ENCODE data around the gene PIK3R3. TPM values are rescaled to one million over a fixed set of nuclear protein-coding genes. Genes with fewer than 3 reads are reported as not detected.

PIK3R3 gene
- total RNA-seq, 2 donors from 2014 or later = 18.4 to 19.0 TPM

DNA sequence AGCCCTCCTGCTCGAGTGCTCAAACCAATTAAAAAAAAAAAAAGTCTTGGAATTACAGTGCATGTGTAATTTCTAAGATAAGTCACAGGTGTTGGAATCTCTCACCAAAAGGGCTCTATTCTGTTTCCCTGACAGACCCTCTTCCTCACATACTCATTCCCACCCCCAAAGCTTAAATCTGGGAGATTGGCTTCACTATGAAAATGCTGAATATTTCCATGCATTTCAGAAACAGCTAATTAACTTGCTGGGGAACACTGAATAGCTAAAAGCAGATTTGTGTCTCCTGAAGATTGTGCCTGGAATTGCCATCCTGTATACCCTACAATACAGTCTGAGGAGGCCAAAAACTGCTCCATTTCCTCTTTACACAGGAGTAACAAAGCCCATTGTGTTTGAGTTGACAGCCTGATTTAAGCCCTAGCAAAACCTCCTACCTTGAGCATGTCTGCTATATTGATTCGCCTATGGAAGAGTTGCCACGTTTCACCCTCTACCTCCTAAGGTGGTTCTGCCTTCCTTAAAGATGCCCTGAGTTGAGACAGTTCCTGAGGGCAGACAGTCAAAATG, 1.4 kb upstream of the PIK3R3 start:
- Mint-ChIP-seq H3K4me1 (peaks cover 31% of the 10 kb centered on the region), H3K9me3 (no peaks in the 10 kb centered on the region), H3K4me3 (peak overlapping the region; percentile 93), H3K27ac (peak overlapping the region; percentile 100), H3K36me3 (ENCODE audit: low read depth) (no peaks in the 10 kb centered on the region), H3K27me3 (ENCODE audit: insufficient read depth) (peaks cover 9% of the 10 kb centered on the region)
- H3K27me3 ChIP-seq (ENCODE audit: control insufficient read depth, insufficient read depth, low read length, poor library complexity, severe bottlenecking) = no peaks in the 10 kb centered on the region
- H3K36me3 ChIP-seq (ENCODE audit: control insufficient read depth, insufficient read depth, low read length) = no peaks in the 10 kb centered on the region
- no peak for DNase-seq
- TF ChIP-seq, protein P1, sequence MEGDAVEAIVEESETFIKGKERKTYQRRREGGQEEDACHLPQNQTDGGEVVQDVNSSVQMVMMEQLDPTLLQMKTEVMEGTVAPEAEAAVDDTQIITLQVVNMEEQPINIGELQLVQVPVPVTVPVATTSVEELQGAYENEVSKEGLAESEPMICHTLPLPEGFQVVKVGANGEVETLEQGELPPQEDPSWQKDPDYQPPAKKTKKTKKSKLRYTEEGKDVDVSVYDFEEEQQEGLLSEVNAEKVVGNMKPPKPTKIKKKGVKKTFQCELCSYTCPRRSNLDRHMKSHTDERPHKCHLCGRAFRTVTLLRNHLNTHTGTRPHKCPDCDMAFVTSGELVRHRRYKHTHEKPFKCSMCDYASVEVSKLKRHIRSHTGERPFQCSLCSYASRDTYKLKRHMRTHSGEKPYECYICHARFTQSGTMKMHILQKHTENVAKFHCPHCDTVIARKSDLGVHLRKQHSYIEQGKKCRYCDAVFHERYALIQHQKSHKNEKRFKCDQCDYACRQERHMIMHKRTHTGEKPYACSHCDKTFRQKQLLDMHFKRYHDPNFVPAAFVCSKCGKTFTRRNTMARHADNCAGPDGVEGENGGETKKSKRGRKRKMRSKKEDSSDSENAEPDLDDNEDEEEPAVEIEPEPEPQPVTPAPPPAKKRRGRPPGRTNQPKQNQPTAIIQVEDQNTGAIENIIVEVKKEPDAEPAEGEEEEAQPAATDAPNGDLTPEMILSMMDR (conservative IDR thresholded peaks at IDR 0.05) = no peak
- WGBS, 2 experiments (ENCODE audit: insufficient coverage in 1 of 2, insufficient read length in 1 of 2) = 57 to 72% methylated on average over 2 to 3 of the region's 3 CpGs
- H3K9me3 ChIP-seq (ENCODE audit: control insufficient read depth, low read length) = no peaks in the 10 kb centered on the region
- H3K4me1 ChIP-seq (ENCODE audit: control insufficient read depth, insufficient read depth, low read length) = peaks cover 11% of the 10 kb centered on the region
- peak overlapping the region; percentile 92 for H3K9ac ChIP-seq (ENCODE audit: extremely low read depth, low read length, poor library complexity, severe bottlenecking)
- H3K27ac ChIP-seq (ENCODE audit: low read depth, low read length) = peak overlapping the region; percentile 100
- H3K4me3 ChIP-seq (ENCODE audit: low read length) = peak overlapping the region; percentile 96

DNA sequence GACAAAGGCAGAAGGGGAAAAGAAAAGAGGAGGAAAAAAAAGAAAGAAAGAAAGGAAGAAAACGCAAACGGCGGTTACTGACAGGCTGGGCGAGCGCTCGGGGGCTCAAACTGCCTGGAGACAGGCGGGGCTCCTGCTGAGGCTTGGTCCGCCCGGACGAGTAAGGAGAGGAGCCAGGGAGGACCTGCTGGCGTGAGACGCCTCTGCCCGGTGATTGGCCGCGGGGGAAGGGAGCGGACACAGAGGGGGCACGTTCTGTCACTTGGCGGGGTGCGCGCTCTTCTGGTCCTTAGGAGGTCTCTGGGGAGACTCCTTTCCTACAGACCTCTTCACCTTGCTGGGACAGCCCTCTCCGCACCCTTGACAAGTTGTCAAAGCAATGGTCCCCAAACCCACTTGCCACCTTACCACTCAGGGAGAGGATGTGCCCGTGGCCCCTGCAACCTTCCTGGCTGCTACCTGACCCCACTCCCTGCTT, 791 bp upstream of the PIK3R3 start:
- peak overlapping the region; percentile 100 for H3K27ac ChIP-seq (ENCODE audit: low read depth, low read length)
- H3K4me1 Mint-ChIP-seq = peaks cover 31% of the 10 kb centered on the region
- H3K36me3 Mint-ChIP-seq (ENCODE audit: low read depth) = no peaks in the 10 kb centered on the region
- H3K27ac Mint-ChIP-seq = peak overlapping the region; percentile 100
- 0% methylated on average over 5 to 22 of the region's 22 CpGs for WGBS, 2 experiments (ENCODE audit: insufficient coverage in 1 of 2, insufficient read length in 1 of 2)
- H3K4me1 ChIP-seq (ENCODE audit: control insufficient read depth, insufficient read depth, low read length) = peaks cover 11% of the 10 kb centered on the region
- TF ChIP-seq, protein P1 (conservative IDR thresholded peaks at IDR 0.05) = no peak
- H3K9me3 ChIP-seq (ENCODE audit: control insufficient read depth, low read length) = no peaks in the 10 kb centered on the region
- H3K4me3 ChIP-seq (ENCODE audit: low read length) = peak overlapping the region; percentile 96
- H3K27me3 ChIP-seq (ENCODE audit: control insufficient read depth, insufficient read depth, low read length, poor library complexity, severe bottlenecking) = no peaks in the 10 kb centered on the region
- H3K27me3 Mint-ChIP-seq (ENCODE audit: insufficient read depth) = peaks cover 9% of the 10 kb centered on the region
- H3K36me3 ChIP-seq (ENCODE audit: control insufficient read depth, insufficient read depth, low read length) = no peaks in the 10 kb centered on the region
- peak overlapping the region; percentile 92 for H3K9ac ChIP-seq (ENCODE audit: extremely low read depth, low read length, poor library complexity, severe bottlenecking)
- peak overlapping the region; percentile 93 for H3K4me3 Mint-ChIP-seq
- DNase-seq = no peak
- no peaks in the 10 kb centered on the region for H3K9me3 Mint-ChIP-seq

DNA sequence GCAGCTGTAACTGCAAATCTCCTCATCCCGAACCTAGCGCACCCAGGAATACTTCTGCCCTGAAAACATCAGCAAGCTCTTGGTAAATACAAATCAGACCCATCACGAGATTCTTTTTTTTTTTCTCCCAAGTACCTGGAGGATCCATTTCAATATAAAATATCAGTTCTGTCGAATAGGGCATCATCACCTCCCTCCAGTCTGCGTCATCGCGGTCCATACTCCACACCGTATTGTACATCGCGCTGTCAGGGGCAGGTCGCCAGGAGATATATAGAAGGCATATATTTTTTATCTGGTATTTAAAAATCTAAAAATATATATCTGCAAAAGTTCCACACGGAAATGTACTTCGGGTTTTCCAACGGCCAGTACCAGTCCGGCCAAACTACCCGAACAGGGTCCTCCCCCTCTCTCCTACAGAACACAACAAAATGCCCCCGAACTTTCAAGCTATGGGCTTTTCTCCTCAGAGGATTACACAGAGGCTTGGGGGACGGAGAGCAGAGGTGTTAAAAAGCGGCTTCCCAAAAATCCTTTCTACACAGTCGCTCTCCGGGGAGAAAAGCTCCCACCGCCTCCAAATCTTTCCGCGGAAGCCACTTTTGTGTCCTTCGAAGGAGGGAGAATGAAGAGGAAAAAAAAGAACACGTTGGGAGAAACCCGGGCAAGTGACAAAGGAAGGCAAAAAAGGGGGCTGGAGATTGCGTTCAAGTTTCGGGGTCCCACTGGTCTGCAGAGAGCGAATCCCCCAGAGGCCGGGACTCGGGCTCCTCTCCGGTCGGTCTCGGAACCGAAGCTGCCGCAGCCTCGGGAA, 509 bp downstream of the PIK3R3 start:
- no peaks in the 10 kb centered on the region for H3K27me3 ChIP-seq (ENCODE audit: control insufficient read depth, insufficient read depth, low read length, poor library complexity, severe bottlenecking)
- H3K36me3 ChIP-seq (ENCODE audit: control insufficient read depth, insufficient read depth, low read length) = no peaks in the 10 kb centered on the region
- H3K27ac ChIP-seq (ENCODE audit: low read depth, low read length) = peak overlapping the region; percentile 100
- 0 to 4% methylated on average over 10 to 34 of the region's 38 CpGs for WGBS, 2 experiments (ENCODE audit: insufficient coverage in 1 of 2, insufficient read length in 1 of 2)
- Mint-ChIP-seq H3K27ac (peak overlapping the region; percentile 100), H3K27me3 (ENCODE audit: insufficient read depth) (peaks cover 9% of the 10 kb centered on the region), H3K9me3 (no peaks in the 10 kb centered on the region), H3K4me1 (peaks cover 23% of the 10 kb centered on the region), H3K4me3 (peak overlapping the region; percentile 93), H3K36me3 (ENCODE audit: low read depth) (no peaks in the 10 kb centered on the region)
- DNase-seq = peak; percentile 49
- peak overlapping the region; percentile 96 for H3K4me3 ChIP-seq (ENCODE audit: low read length)
- H3K9ac ChIP-seq (ENCODE audit: extremely low read depth, low read length, poor library complexity, severe bottlenecking) = peak overlapping the region; percentile 92
- peaks cover 3% of the 10 kb centered on the region for H3K4me1 ChIP-seq (ENCODE audit: control insufficient read depth, insufficient read depth, low read length)
- TF ChIP-seq, protein P1 (conservative IDR thresholded peaks at IDR 0.05) = no peak
- no peaks in the 10 kb centered on the region for H3K9me3 ChIP-seq (ENCODE audit: control insufficient read depth, low read length)
